Stomach (tissue), 9 donors: ENCODE measurements around the gene CEP112. TPM values are rescaled to one million over a fixed set of nuclear protein-coding genes. Genes with fewer than 3 reads are reported as not detected.

Experiments
- DNase-seq, 2 donors: peaks; one replicate each; pipeline versions ENCODE4 v3.0.0 to v3.0.0-alpha.2; 2013 to 2019
- H3K27ac ChIP-seq, 5 donors: fragments of 200-600 bp in 4 of 5; sonication (generic) in 4 of 5; one replicate each; pipeline ENCODE4 v1.5.1; 2013 to 2019; ENCODE audit warnings: mild to moderate bottlenecking in 1 of 5, moderate library complexity in 1 of 5
- H3K27me3 ChIP-seq, 3 donors: fragments of 200-600 bp; sonication (generic); one replicate each; pipeline ENCODE4 v1.5.1; 2017 to 2019; ENCODE audit warnings: mixed run types in 1 of 3
- H3K36me3 ChIP-seq, 4 donors: fragments of 200-600 bp; sonication (generic); 1 replicate in 3 of 4; 2 replicates in 1 of 4; pipeline ENCODE4 v1.5.1; 2016 to 2019
- H3K4me1 ChIP-seq, 4 donors: fragments of 200-600 bp; sonication (generic); one replicate each; pipeline ENCODE4 v1.5.1; 2016 to 2019
- H3K4me3 ChIP-seq, 4 donors: fragments of 200-600 bp; sonication (generic) in 3 of 4; one replicate each; pipeline ENCODE4 v1.5.1; 2016 to 2019; ENCODE audit warnings: mild to moderate bottlenecking in 1 of 4
- H3K9me3 ChIP-seq, 4 donors: fragments of 200-600 bp; sonication (generic); one replicate each; pipeline ENCODE4 v1.5.1; 2016 to 2019
- EP300 ChIP-seq: sonication (generic); formaldehyde crosslinking; IDR thresholded peaks from one replicate; pipeline ENCODE4 v1.6.1; 2017; ENCODE audit warnings: antibody characterized with exemption
- POLR2A ChIP-seq, 4 donors: fragments of 450-650 bp; IDR thresholded peaks; one replicate each; pipeline ENCODE4 v1.6.1; 2016; ENCODE audit warnings: antibody characterized with exemption in 4 of 4, control low read depth in 2 of 4, mild to moderate bottlenecking in 1 of 4, moderate library complexity in 1 of 4
- POLR2AphosphoS5 ChIP-seq, 3 donors: sonication (generic); formaldehyde crosslinking; IDR thresholded peaks; one replicate each; pipeline ENCODE4 v1.6.1; 2016; ENCODE audit warnings: antibody characterized with exemption in 3 of 3
- WGBS, 5 donors: extraction: QIAGEN DNeasy Blood & Tissue Kit in 3 of 5; methylation state at CpG; one replicate each; pipeline versions ENCODE4 v1.1.5 to v1.1.7; 2013 to 2018; 5-methylcytosine and 5-hydroxymethylcytosine counted together
- intact Hi-C: fragments of 100-400 bp; cut with DNase I; formaldehyde crosslinking; loops from one replicate; pipeline ENCODE4 v1.15.1; 2023; ENCODE audit warnings: low total_unique reads
- polyA plus RNA-seq, 3 donors: library from polyadenylated mRNA; stranded (reverse); fragments of 200-250 nt; gene quantifications; one replicate each; pipeline ENCODE4 v1.2.3, GENCODE V29; 2013
- total RNA-seq, 5 donors: library from RNA; depleted of rRNA; stranded (reverse); fragments of >200 nt; gene quantifications; one replicate each; pipeline versions ENCODE4 v1.1.0 to v1.2.3, GENCODE V29; 2014 to 2016
- TF ChIP-seq, protein P1 (sequence below), 7 experiments: fragments of 450-650 bp in 4 of 7; fragments of 200-600 bp in 3 of 7; sonication (generic) in 3 of 7; IDR thresholded peaks; one replicate each; pipeline ENCODE4 v1.5.1; 2016 to 2019; ENCODE audit warnings: antibody characterized with exemption in 7 of 7, control low read depth in 2 of 7, mild to moderate bottlenecking in 1 of 7
- donor health status: healthy with polysubstance abuse.
- donor health status: Bipolar disorder and iron deficiency.
- donor health status: healthy.

Gene CEP112
- total and polyA plus RNA-seq, 8 donors = 3.5 to 108 (median 13.3) TPM

GRCh38 chr17:65824901-65825300 is 367.0 kb downstream of the CEP112 start:
- TF ChIP-seq POLR2A (IDR thresholded peaks at IDR 0.05) (no peak), EP300 (no peak), POLR2AphosphoS5 (IDR thresholded peaks at IDR 0.05) (no peak)
- TF ChIP-seq, protein P1, sequence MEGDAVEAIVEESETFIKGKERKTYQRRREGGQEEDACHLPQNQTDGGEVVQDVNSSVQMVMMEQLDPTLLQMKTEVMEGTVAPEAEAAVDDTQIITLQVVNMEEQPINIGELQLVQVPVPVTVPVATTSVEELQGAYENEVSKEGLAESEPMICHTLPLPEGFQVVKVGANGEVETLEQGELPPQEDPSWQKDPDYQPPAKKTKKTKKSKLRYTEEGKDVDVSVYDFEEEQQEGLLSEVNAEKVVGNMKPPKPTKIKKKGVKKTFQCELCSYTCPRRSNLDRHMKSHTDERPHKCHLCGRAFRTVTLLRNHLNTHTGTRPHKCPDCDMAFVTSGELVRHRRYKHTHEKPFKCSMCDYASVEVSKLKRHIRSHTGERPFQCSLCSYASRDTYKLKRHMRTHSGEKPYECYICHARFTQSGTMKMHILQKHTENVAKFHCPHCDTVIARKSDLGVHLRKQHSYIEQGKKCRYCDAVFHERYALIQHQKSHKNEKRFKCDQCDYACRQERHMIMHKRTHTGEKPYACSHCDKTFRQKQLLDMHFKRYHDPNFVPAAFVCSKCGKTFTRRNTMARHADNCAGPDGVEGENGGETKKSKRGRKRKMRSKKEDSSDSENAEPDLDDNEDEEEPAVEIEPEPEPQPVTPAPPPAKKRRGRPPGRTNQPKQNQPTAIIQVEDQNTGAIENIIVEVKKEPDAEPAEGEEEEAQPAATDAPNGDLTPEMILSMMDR (IDR thresholded peaks at IDR 0.05) = no peak
- no peak for DNase-seq
- Histone ChIP-seq H3K27me3 (no peaks in the 10 kb centered on the region), H3K4me1 (no peaks in the 10 kb centered on the region), H3K36me3 (no peaks in the 10 kb centered on the region), H3K4me3 (no peak overlapping the region), H3K27ac (no peak overlapping the region), H3K9me3 (peaks cover 0 to 5% (median 0%) of the 10 kb centered on the region in 4 donors)
- intact Hi-C loops = no loop called here
- WGBS, 5 donors = 83 to 94% (median 90%) methylated on average over 1 of the region's 1 CpG

DNA sequence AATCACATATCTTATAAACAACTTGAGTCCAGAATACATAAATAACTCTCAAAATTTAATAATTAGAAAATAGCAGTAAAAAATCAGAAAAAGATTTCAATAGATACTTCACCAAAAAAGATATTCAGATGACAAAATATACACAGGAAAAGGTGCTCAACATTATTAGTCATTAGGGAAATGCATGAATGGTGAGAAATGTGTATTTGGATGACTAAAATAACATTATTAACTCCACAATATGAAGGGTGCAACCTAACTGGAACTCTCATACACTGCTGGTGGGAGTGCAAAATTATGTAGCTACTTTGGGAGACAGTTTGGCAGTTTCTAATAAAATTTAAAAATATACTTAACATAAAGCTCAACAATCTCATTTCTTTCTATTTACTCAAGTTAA is 368.2 kb downstream of the CEP112 start:
- Histone ChIP-seq H3K9me3 (peaks cover 0 to 5% (median 0%) of the 10 kb centered on the region in 4 donors), H3K4me3 (no peak overlapping the region), H3K36me3 (no peaks in the 10 kb centered on the region), H3K4me1 (no peaks in the 10 kb centered on the region), H3K27ac (no peak overlapping the region), H3K27me3 (no peaks in the 10 kb centered on the region)
- TF ChIP-seq POLR2A (IDR thresholded peaks at IDR 0.05) = no peak
- TF ChIP-seq POLR2AphosphoS5 (IDR thresholded peaks at IDR 0.05) = no peak
- TF ChIP-seq, protein P1 (IDR thresholded peaks at IDR 0.05) = no peak
- no peak for TF ChIP-seq EP300
- DNase-seq = no peak
- intact Hi-C loops = no loop called here

DNA sequence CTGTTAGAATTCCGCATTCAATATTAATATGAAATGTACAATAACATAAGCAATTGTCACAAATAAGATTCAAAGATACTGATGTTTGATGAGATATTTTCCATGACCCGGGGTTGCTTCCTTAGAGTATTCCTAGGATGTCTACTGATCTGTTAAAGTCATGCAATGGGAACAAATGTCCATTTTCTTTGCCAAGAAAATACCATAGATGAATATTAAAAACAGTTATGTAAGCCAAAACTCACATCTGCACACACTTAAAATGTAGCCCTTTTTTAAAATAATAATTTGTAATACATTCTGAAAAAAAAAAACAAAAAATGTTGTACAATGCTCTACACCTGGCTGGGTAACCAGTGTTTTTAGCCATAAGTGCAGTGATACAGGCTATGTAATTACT is 371.1 kb downstream of the CEP112 start:
- Histone ChIP-seq H3K27me3 (no peaks in the 10 kb centered on the region), H3K4me3 (no peak overlapping the region), H3K9me3 (no peaks in the 10 kb centered on the region), H3K36me3 (no peaks in the 10 kb centered on the region), H3K27ac (no peak overlapping the region), H3K4me1 (no peaks in the 10 kb centered on the region)
- 85 to 91% (median 89%) methylated on average over 2 of the region's 2 CpGs for WGBS, 5 donors
- intact Hi-C loops = no loop called here
- TF ChIP-seq POLR2A (IDR thresholded peaks at IDR 0.05) (no peak), POLR2AphosphoS5 (IDR thresholded peaks at IDR 0.05) (no peak), EP300 (no peak)
- TF ChIP-seq, protein P1 (IDR thresholded peaks at IDR 0.05) = no peak
- DNase-seq = peak in 1 of 2 donors; percentile 20

- 85 to 100% (median 96%) methylated on average over 1 of the region's 1 CpG for WGBS, 5 donors
- no peak overlapping the region for H3K27ac ChIP-seq
- TF ChIP-seq, protein P1 (IDR thresholded peaks at IDR 0.05) = no peak
- TF ChIP-seq EP300 (no peak), POLR2A (IDR thresholded peaks at IDR 0.05) (no peak), POLR2AphosphoS5 (IDR thresholded peaks at IDR 0.05) (no peak)
- no peak overlapping the region for H3K4me3 ChIP-seq
- no peaks in the 10 kb centered on the region for H3K27me3 ChIP-seq
- H3K4me1 ChIP-seq = no peaks in the 10 kb centered on the region
- intact Hi-C loops = no loop called here
- no peaks in the 10 kb centered on the region for H3K36me3 ChIP-seq
- no peaks in the 10 kb centered on the region for H3K9me3 ChIP-seq
- no peak for DNase-seq
Observed at GRCh38 chr17:65820306-65820705, 371.6 kb downstream of the CEP112 start.
